H4 (cell line): ENCODE results near the gene SPAG6. TPM values are rescaled to one million over a fixed set of nuclear protein-coding genes. Genes with fewer than 3 reads are reported as not detected.

ENCODE experiments used
- DNase-seq: peaks from one replicate; pipeline ENCODE4 v3.0.0-alpha.2; 2015; ENCODE audit warnings: low spot score
- total RNA-seq: library from RNA; depleted of rRNA; stranded (reverse); fragments of >200 nt; shearing (Covaris generic); gene quantifications from 2 replicates; pipeline ENCODE4 v1.2.3, GENCODE V29; 2014; rRNA removed

Gene SPAG6
- total RNA-seq, 1 experiment from 2014 or later = 0.21 TPM

DNA sequence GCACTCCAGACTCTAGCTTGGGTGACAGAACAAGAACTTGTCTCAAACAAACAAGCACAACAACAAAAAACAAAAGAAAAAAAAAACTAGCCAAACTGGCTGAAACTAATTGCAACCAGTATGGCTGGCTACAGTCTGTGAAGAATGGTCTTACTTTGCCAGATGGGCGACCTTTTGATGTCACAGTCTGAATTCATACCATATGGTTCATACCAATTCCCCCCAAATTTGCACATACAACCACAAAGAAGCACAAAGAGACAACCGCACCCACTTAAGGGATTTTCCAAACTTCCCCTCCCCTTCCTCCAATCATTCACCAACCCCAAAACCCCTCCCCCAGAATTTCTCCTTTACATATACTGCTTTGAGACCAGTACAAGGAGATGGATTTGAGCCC lies 114.2 kb downstream of the SPAG6 start:
- DNase-seq = no peak

DNA sequence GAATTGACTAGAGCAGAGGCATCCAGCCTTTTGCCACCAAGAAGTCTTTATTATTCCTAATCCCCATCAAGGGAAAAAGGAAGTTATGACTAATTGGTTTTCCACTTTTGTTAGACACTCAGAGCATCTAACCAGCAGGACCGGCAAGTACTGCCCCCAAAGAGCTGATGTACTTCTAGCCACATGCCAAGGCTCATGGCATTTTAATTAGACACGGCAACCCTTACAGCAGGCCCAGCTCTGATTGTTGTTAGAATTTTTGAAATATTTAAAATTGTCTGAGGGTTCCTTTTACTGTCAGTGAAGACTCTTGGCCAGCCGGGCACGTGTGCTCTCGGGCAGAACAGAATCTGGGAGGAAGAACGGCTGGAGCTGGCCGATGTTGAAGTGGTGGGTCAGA lies 114.8 kb downstream of the SPAG6 start:
- no peak for DNase-seq

DNA sequence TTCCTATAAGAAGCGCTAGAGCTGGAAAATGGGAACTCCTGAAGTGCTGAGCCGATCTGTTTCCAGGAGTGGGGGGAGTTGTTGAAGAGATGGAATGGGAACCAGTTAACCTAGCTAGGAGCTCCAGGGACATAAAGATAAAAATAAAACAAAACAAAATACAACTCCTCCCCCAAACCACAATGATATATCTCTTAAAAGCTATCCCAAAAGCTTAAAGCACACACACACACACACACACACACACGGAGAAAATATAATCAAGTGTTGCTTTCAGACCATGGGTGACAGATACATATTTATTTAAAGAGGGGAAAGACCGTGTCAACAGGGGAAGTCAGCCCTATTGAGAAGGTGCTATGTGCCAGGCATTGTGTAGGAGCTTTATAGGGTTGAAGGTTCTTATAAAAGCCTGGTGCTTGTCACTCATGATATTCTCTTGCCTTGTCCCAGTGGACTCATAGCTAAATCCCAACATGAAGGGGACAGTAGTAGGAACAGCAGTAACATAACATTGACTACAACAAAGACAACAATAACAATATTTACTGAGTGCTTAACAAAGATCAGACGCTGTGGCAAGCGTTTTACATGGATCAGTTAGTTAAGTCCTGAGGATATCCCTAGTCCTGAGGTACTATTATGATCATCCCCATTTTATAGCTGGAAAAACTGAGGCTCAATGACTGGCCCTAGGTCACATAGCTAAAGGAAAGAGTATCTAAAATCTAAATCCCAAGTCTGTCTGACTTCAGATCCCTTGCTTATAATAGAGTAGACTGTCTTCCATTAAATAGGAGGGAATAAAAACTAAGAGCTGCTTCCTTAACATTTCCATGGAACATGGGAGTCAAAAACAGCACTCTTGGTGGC lies 115.5 kb downstream of the SPAG6 start:
- DNase-seq = no peak

GRCh38 chr10:22461891-22462290 lies 116.6 kb downstream of the SPAG6 start:
- no peak for DNase-seq

- no peak for DNase-seq
Observed at GRCh38 chr10:22463255-22463654, 118.0 kb downstream of the SPAG6 start.

DNA sequence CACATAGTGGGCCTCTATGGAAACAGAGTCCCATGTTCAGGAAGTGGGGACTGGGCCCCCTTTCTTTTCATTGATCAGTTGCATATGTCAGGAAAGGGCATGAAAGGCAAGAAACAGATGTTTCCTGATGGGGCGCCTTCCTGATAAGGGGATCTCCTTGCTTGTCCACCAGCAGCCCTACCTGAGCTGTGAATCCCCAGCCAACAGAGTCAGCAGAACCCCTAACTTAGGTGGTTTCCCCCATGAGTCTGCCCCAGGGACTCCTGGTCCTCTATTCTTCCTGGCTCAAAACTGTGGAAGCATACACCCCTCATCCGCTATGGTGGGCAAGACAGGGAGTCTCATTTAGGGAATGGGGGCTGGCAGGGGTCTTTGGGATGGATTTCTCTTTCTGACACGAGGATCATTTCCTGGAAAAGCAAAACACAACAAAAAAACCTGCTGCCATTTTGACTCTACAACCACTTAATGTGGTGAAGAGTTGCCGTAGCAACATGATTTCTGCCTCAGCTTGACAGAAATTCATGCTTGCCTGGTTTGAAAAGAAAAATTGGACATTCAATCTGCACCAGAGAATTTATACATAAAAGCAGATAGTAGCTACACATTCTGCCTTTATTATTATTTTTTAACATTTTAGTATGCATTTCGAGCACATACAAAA lies 119.8 kb downstream of the SPAG6 start:
- no peak for DNase-seq

GRCh38 chr10:22466763-22467334 lies 121.6 kb downstream of the SPAG6 start:
- no peak for DNase-seq

Other genes starting within 250 kb of the SPAG6 start
- not detected in 2 replicates for gene EBLN1, start 127.5 kb upstream of the SPAG6 start, total RNA-seq
- gene COMMD3, start 29.1 kb upstream of the SPAG6 start, total RNA-seq = 44.9 and 45.2 TPM in 2 replicates
- 50.0 and 58.6 TPM in 2 replicates for gene BMI1, start 24.4 kb upstream of the SPAG6 start, total RNA-seq